NT2/D1 (cell line): ENCODE measurements around the gene CKAP4.

Source experiments
- SUZ12 ChIP-seq: IDR thresholded peaks from 2 replicates; pipeline ENCODE4 v1.6.1; 2011; ENCODE audit not compliant: insufficient read length, insufficient read depth; ENCODE audit errors: extremely low read depth
- YY1 ChIP-seq: IDR thresholded peaks from 2 replicates; pipeline ENCODE4 v1.6.1; 2011; ENCODE audit not compliant: insufficient read length, insufficient read depth

GRCh38 chr12:106211973-106212372 is 35.8 kb downstream of the CKAP4 start:
- no peak for TF ChIP-seq SUZ12
- no peak for TF ChIP-seq YY1
